K562 treated with DMSO at 1 percent for 48 hours (cell line): ENCODE measurements around the gene CLDN10. TPM values are rescaled to one million over a fixed set of nuclear protein-coding genes. Genes with fewer than 3 reads are reported as not detected.

ENCODE experiments used
- total RNA-seq: library from RNA; unstranded; fragments of 300-600 nt; gene quantifications from 2 replicates; pipeline ENCODE4 v1.2.3, GENCODE V29; 2022; ENCODE audit warnings: low replicate concordance; ENCODE audit errors: extremely low read depth

The CLDN10 gene, protein sequence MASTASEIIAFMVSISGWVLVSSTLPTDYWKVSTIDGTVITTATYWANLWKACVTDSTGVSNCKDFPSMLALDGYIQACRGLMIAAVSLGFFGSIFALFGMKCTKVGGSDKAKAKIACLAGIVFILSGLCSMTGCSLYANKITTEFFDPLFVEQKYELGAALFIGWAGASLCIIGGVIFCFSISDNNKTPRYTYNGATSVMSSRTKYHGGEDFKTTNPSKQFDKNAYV
- total RNA-seq, result not detected in 2 replicates

GRCh38 chr13:95552539-95553441, at the start of gene CLDN10:
Gene CLDN10 (plus strand): TSS chr13:95552720. CDS start chr13:95552754, 34 bp downstream.

Other genes starting within 250 kb of the CLDN10 start
- not detected in 2 replicates for gene DZIP1, start 92.0 kb downstream of the CLDN10 start, total RNA-seq
- not detected in 2 replicates for gene DNAJC3, start 124.4 kb downstream of the CLDN10 start, total RNA-seq